CD4-positive, alpha-beta T cell treated with Interleukin-15 for 4 hours (primary cell): ENCODE results near the gene KLHL7.

Experiments used
- DNase-seq: peaks from one replicate; pipeline ENCODE4 v3.0.0-alpha.2; 2020; ENCODE audit warnings: low spot score

The KLHL7 gene, protein sequence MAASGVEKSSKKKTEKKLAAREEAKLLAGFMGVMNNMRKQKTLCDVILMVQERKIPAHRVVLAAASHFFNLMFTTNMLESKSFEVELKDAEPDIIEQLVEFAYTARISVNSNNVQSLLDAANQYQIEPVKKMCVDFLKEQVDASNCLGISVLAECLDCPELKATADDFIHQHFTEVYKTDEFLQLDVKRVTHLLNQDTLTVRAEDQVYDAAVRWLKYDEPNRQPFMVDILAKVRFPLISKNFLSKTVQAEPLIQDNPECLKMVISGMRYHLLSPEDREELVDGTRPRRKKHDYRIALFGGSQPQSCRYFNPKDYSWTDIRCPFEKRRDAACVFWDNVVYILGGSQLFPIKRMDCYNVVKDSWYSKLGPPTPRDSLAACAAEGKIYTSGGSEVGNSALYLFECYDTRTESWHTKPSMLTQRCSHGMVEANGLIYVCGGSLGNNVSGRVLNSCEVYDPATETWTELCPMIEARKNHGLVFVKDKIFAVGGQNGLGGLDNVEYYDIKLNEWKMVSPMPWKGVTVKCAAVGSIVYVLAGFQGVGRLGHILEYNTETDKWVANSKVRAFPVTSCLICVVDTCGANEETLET

DNA sequence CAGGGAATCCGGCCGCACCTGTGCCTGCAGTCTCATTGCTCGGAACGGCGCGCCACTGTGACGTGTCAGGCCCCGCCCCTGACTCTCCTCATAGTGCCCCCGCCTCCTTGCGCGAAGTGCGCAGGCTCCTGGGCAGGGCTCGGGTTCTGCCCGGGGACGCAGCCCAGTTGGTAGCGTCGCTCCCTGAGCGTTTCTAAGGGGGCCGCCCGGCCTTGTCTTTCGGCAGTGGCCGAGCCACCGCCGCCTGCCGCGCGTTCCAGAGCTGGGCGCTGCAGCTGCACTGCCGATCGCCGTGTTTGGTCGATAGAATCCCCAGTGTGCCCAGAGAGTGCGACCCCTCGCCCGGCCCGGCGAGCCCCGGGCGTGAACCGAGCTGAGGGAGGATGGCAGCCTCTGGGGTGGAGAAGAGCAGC is at the start of gene KLHL7:
Gene KLHL7, plus strand, starts transcription at position 142 of the 413 bp plus-strand sequence. Its CDS starts 242 bp downstream, at position 384.
- peak; percentile 93 for DNase-seq

DNA sequence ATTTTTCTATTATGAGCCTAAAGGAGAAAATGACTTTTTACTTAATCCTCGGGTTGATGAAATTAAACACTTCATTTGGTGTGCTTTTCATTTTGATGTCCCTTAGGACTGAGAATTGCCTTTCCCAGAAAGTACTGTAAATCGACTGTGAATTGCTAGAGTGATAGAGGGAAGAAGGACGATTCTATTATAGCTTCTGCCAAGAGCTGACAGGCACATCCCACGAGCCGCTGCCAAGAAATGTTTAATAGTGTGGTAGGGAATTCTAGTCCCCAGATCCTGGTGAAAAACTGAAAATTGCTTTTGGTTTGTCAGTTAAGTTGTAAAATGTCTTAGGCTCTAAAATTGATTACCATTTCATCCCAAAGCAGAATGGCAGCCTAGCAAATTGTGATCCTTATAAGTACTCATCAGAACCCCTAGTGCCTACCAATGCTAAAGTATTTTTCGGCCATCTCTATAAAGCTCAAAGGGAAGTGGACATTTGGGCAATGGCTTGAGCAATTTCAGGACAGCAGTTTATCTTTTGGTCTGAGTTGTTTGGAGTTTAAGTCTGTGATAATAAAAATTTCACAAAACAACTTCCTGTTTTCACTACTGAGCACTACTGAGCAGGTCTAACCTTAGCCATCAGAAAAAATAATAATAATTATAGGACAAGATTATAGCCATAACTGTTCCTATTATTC is 47.0 kb upstream of the KLHL7 start:
- no peak for DNase-seq

DNA sequence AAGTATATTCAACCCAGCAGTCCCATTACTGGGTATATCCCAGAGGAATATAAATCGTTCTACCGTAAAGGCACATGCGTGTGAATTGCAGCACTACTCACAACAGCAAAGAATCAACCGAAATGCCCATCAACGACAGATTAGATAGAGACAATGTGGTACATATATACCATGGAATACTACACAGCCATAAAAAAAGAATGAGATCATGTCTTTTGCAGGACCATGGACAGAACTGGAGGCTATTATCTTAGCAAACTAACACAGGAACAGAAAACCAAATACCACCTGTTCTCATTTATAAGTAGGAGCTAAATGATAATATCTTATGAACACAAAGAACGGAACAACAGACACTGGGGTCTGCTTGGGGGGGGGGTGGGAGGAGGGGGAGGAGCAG is 44.3 kb upstream of the KLHL7 start:
- no peak for DNase-seq

DNA sequence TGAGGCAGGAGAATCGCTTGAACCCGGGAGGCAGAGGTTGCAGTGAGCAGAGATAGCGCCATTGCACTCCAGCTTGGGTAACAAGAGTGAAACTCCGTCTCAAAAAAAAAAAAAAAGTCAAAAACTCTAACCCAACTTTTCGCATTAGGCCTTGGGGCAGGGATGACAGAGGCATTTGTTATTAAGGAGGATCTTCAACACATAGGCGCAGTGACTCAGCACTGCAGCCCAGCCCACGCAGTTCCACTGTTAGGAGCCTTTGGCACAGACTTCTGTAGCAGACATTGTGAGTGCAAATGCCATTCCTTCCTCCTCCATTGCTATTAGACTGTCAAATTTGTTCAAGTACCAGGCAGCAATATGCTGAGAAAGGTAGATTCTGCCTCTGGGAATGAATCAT is 43.1 kb upstream of the KLHL7 start:
- no peak for DNase-seq

DNA sequence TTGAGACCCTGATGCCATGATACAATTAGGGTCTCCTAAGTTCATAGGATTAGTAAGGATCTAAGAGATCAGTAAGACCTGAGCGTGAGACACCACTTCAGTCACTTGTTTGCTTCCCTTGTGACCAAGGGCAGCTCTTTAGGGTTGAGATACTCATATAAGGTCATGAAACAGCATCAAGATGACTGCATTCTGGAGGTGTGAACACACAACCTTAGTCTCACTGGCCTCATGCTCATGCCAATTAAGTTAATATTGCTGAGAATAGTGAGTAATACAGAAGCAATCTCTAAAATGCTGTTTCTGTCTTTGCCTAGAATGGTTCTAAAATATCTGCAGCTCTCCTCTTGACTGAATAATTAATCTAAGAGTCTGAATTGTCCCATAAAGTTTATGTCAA is 39.6 kb upstream of the KLHL7 start:
- DNase-seq: no peak

DNA sequence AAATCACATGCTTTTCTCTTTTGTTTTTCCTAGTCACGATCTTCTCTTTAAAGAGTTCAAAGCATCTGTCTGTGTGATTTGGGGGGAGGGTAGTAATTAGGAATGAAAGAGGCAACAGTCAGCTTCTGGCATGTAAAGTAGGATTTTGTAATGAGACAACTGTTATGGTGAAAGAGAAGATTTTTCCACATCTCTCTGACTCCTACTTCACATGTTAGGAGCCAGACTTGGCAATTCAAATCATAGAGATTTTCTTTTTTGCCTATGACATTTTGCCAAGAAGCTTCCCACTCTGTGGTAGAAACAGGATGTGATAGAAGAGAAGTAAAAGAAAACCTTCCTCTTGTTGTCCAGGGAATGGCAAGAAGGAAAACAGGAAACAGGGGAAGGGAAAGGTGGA is 38.3 kb upstream of the KLHL7 start:
- DNase-seq: no peak

DNA sequence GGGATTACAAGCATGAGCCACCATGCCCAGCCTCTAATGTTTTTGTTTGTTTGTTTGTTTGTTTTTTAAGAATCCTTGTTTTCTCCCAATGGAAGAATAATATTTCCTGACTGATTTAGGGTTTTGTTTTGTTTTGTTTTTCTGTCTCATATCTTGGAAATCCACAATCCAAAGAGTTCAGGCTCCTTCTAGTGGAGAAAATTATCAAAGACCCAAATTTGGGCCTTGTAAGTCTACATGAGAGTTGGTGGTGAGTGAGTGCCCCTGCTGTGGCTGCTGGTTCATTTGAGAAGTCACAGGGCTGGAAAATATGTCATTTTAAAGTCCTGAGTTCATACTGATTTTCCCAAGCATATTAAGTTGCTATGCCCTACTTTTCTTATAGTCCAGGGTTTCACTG is 33.5 kb upstream of the KLHL7 start:
- no peak for DNase-seq

DNA sequence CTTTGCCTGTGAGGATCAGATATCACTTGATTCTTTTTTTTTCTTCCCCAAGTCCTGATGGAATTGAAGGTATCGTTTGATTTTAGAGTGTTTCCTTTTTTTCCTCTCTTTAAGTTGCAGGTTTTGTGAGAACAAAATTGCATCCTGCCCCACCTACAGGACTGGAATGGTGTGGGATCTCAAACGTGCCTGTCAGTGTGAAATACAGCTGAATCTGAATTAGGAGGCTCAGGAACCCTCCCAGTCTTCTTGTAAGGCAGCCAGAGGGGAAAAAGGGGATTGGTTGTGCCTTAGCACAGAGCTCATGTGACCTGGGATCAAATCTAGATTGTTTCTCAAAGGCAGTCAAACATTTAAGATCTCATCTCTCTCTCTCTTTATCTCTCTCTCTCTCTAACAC is 32.7 kb upstream of the KLHL7 start:
- DNase-seq: no peak

DNA sequence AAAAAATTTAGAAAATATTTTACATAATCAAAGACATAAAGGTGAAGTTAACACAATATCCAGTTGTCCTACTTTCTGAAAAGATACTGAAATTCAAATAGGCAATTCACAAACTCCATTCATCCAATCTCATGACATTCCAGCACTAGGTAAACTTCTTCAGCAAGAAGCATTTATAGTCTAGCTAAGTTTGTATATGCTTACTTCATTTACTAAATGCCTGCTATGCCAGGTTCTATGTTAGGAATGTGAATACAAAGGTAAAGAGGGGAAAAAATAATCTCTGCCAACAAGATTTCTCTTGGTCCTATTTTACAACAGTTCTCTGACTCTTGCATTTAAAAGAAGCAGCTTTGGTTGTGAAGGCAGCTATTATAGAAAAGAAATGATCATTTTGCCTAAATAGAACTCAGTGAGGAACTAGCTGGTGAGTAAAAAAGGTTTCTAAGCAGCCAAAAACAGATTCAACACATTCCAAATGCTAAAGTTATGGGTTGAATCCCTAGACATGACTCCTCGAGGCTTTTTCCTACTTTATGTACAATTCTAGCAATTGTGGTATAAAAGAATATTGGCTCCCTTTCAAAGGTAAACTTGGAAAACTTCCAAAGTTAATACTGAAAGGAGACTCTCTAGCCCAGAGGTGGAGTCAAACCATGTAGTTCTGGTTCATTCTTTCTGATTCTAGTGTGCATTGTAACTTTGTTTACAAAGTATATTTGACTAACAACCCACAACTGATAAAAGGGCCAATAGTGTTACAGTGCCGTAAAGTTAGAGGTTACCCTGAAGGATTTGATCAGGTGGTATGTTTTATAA is 30.9 kb upstream of the KLHL7 start:
- no peak for DNase-seq

DNA sequence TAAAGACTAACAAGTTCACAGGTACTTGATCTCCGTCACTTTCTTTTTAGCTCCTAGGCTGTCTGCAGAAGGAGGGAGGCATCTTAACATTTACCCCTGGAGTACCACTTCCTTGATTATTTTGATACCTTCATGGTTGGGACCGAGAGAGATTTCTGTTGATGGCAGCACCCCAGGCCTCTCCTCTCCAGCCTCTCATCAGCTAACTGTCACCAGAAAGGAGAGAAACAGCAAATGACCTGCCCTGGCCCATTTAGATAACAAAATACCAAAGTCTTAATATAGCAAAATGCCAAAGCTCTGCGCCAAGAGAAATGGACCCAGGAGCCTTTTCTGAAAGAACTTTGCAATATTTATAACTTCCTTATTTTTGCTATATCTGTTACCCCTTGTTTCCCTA is 30.0 kb upstream of the KLHL7 start:
- no peak for DNase-seq

DNA sequence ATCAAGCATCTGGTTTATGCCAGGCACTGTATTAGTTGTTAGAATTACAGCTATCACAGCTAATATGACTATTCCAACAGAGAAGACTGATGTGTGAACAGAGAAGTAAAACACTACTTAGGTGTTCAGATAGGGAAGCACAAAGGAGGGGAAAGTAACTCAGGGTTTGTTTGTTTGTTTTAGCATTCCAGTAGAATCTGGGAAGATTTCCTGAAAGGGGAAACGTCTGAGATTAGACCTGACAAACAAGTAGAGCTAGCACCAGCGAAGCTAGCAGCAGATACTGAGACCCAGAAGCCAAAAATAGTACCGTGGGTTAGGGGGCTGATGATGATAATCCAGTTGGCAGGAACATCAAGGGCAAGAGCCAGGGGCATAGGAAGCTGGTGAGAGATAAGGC is 28.8 kb upstream of the KLHL7 start:
- no peak for DNase-seq

DNA sequence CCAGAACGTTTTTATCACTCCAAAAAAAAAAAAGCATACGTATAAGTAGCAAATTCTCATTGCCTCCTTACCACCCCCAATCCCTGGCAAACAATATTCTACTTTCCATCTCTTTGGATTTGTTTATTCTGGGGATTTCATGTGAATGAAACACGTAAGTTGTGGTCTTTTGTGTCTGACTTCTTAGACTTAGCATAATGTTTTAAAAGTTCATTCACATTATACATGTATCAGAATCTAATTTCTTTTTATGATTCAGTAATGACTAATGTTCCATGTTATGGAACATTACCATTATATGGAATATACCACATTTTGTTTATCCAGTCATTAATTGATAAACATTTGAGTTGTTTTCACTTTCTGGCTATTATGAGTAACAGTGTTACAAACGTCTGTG is 12.5 kb upstream of the KLHL7 start:
- no peak for DNase-seq

DNA sequence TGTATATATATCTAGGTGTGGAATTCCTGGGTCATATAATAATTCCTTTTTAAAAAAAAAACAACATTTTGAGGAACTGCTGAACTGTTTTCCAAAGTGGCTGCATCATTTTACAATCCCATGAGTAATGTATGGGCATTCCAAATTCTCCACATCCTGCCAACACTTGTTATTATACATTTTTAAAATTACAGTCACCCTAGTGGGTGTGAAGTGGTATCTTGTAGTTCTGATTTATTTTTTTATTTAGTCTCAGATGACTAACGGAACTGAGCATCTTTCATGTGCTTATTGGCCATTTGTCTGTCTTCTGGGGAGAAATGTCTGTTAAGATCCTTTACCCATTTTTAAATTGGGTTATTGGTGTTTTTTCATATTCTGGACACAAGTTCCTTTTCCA is 12.0 kb upstream of the KLHL7 start:
- no peak for DNase-seq

DNA sequence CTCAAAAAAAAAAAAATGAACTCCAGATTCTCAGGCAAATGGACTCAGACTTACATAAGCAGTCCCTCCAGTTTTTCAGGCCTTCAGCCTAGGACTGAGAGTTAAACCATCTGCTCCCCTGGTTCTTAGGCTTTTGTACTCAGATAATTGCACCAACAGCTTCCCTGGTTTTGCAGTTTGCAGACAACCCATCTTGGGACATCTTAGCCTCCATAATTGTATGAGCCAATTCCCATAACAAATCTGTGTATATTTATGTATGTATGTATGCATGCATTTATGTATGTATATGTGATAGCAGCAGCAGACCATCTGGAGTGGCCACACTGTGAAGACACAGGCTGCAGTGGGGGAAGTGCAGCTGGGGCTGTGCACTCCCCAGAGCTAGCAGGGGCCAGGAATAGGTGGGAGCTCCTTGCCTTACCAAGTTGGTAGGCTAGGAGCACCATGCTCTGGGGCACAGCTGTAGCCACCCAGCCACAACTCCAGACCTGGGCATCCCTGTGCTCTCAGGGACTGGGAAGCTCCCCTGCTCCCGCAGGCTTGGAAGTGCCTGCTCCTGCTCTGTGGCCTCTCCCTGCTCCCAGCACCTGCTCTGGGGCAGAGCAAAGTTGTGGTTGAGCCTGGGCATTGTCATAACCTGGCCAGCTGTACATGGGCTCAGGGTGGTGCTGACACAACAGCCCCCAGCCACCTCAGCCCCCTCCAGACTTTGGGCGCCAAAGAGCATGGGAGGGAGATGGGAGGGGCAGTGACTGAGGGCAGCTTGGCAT is 8.9 kb upstream of the KLHL7 start:
- no peak for DNase-seq

DNA sequence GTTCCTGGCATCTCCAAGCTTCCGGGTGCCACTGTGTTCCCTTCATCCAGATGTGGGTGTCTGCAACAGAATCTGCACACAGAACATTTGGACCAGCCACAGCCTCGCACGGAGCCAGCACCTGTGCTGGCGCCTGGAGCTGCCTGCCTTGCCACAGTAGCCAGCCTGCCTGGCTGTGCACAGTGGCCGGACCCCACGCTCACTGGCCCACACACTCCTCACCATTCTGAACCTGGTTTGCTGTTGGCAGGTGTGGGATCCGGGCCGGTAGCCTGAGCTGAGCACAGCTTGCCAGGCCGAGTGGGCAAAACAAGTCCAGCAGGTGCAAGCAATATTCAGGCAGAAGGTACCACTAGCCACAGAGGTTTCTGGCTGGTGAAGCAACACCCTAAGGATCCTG is 7.6 kb upstream of the KLHL7 start:
- DNase-seq: no peak

DNA sequence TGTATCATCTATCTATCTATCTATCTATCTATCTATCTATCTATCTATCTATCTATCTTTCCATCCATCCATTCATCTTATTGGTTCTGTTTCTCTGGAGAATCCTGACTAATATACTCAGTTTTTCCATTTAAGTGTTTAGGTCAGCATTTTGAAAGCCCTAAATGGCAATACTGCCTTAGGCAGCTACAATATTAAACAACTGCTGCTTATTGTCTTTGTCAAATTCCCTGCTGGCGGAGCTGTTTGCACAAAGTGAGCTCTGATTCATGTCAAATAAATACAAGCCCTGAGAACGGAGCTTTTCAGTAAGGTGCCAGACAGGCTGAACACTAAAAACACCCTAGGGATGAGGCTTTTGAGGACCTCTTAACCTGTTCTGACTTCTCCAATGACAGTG is 7.1 kb upstream of the KLHL7 start:
- DNase-seq: no peak

DNA sequence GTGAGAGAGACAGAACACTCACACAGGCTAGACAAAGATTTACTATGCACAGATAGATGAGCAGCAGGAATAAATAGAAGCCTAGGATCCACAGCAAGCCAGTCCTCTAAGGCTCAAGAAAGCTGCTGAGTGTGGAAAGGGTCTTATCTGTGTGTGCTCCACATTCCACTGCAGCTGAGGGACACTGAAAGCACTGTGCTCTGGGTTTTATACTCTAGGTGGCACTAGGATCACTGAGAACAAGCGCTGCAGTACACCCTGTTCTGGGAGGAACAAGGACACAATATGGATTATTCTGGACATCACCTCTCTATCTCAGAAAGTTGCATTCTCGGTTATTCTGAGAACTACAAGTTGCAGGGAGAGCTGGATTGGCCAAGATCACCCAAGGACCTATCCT is 4.9 kb upstream of the KLHL7 start:
- DNase-seq: no peak

DNA sequence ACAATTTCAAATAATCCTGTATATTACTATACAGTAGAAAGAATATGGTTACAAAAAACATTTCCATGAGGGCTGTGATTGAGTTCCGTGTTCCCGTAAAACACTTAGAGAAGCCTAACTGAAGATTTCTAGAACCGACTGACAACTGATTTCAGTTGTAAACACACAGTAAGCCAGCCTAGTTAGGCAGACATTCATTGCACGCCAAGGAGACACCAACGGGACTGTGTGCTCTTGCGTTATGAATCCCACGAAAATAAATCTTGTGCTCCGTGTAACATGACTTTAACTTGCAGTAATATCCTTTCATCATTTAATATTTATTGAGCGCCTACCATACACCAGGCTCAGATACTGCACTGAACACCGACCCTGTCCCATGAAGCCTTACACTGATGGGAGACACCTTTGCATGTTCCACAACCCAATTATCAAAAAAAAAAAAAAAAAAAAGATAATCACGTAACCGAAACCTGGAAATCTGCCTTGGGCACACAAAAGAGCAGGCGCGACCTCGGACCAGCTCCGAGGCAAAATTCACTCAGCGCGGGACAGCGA is 420 bp upstream of the KLHL7 start:
- DNase-seq: no peak

DNA sequence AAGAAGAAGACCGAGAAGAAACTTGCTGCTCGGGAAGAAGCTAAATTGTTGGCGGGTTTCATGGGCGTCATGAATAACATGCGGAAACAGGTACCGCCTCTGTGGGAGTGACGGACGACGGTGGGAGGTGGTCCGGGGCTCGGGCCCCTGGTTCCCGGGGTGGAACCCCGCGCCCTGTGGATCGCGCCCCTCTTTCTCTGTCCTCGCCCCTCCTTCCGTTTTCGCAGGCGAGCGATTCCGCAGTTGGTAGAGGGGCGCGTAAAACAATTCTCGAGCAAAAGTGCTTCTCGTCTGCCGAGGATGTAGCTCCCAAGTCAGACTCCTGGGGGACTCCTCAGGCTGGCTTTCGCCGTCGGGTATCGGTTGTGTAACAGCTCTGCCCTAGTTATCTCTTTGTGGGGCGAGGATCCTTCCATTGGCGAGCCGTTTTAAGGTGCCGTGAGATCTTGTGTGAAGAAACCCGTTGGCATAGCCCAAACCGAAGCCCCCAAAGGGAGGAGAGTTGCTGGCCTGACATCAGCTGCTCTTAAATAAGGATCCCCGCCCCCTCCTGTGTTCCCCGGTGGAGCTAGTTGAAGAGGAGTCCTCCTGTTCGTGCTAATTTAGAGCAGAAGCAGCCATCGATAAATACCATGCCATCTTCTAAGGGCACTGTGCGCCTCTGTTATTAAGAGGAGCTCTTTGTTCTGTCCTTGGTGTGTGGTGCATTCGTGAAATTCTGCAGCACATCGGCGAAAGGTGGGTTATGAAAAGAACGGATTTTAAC is 655 bp downstream of the KLHL7 start:
- DNase-seq: peak; percentile 30

DNA sequence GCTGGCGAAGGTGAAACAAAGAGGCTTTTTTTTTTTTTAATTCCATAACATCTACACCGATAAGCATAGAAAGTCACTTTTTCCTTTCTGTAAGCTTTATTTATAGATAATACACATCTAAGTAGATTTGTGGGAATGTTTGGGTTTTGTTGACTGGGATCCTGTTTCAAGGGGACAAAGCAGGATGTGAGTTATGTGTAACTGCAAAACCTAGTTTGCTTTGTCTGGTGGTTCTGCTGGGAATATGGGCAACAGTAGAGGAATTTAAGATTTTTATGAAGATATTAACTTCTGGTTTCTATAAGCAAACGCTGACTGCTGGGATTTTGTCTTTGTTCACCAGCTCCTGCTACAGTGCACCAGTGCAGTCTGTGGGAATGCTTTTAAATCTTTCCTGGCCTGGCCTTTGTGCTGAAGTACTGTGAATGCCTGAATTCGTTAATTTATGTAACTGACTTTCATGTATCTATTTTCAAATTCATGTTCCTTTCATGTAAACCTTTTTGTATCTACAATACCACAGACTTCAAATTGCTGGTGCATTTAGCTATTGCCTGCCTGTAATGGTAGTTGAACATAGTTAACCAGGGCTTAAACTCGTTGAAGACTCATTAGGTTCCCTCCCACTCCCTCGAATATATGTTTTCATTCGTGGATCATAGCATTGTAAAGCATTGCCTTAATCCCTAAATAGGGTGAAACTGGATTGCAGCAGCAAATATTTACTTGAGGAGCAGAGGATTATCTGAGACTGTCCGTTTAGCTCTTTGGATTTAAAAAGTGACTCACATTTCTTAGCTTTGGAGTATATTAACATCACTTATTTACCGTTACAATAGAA is 1.5 kb downstream of the KLHL7 start:
- DNase-seq: no peak
